Motor neuron (in vitro differentiated cells): ENCODE results near the gene FARS2. TPM values are rescaled to one million over a fixed set of nuclear protein-coding genes. Genes with fewer than 3 reads are reported as not detected.
A peak's percentile ranks its signal among the peaks of the same experiment; 100 is the strongest.

Source experiments
- ATAC-seq, 8 experiments: fragments of 200-7000 bp; cut with Tn5 transposase; replicated peaks in 6 of 8; 2 replicates each; pipeline ENCODE4 v1.8.0; 2021; ENCODE audit warnings: mild to moderate bottlenecking in 8 of 8, moderate library complexity in 8 of 8
- H3K27ac ChIP-seq, 2 donors: fragments of 250-450 bp; sonication (Bioruptor Pico); 2 replicates each; pipeline ENCODE4 v1.9.0; 2021; ENCODE audit warnings: antibody characterized with exemption in 2 of 2, mild to moderate bottlenecking in 2 of 2, moderate library complexity in 1 of 2
- H3K4me1 ChIP-seq, 2 donors: fragments of 250-450 bp; sonication (Bioruptor Pico); replicated peaks in 1 of 2; 2 replicates each; pipeline ENCODE4 v1.6.1; 2021; ENCODE audit warnings: antibody characterized with exemption in 2 of 2, mild to moderate bottlenecking in 2 of 2, moderate library complexity in 1 of 2
- H3K4me3 ChIP-seq, 5 donors: fragments of 250-450 bp; sonication (Bioruptor Pico); 2 replicates each; pipeline ENCODE4 v1.9.0; 2021; ENCODE audit warnings: antibody characterized with exemption in 5 of 5, mild to moderate bottlenecking in 5 of 5, moderate library complexity in 4 of 5
- WGBS, 10 experiments: fragments of 450-650 bp; shearing (Covaris generic); methylation state at CpG; one replicate each; pipeline ENCODE4 v1.0.0; 2022; 5-methylcytosine and 5-hydroxymethylcytosine counted together
- in situ Hi-C, 9 experiments: fragments of 400-800 bp; cut with MboI; loops; one replicate each; pipeline ENCODE4 v1.15.0; 2021; ENCODE audit warnings: low sequenced_read_pairs in 9 of 9, low pct_unique_long_range_greater_than_20kb in 2 of 9; ENCODE audit not compliant: unreplicated experiment in 9 of 9
- total RNA-seq, 8 experiments: library from RNA; unstranded; fragments of 300-600 nt; gene quantifications; 2 replicates each; pipeline versions ENCODE4 v1.2.3 to v1.2.4, GENCODE V29; 2022

Gene FARS2
- total RNA-seq, 8 experiments from 2014 or later = 10.9 to 24.1 (median 15.6) TPM

- WGBS, 10 experiments = 17 to 100% (median 94%) methylated on average over 1 to 3 of the region's 3 CpGs; no CpG with 5 or more reads in 2 of the 10 experiments
- Histone ChIP-seq H3K4me1 (peaks cover 0 to 8% of the 10 kb centered on the region in 2 donors), H3K27ac (no peak overlapping the region), H3K4me3 (no peak overlapping the region)
- in situ Hi-C loops = no loop called here
- ATAC-seq = no peak
Measured at GRCh38 chr6:5565971-5566370, 304.7 kb downstream of the FARS2 start.

- Histone ChIP-seq H3K4me1 (peaks cover 0 to 8% of the 10 kb centered on the region in 2 donors), H3K27ac (no peak overlapping the region), H3K4me3 (no peak overlapping the region)
- 94 to 100% (median 100%) methylated on average over 1 to 4 of the region's 4 CpGs; no CpG with 5 or more reads in 1 of the 10 experiments for WGBS, 10 experiments
- ATAC-seq = no peak
- in situ Hi-C loops = no loop called here
Measured at GRCh38 chr6:5566718-5567117, 305.4 kb downstream of the FARS2 start.

GRCh38 chr6:5567352-5567751 lies 306.0 kb downstream of the FARS2 start:
- WGBS, 10 experiments = 81 to 100% (median 97%) methylated on average over 1 to 3 of the region's 3 CpGs
- in situ Hi-C loops = no loop called here
- Histone ChIP-seq H3K27ac (no peak overlapping the region), H3K4me1 (peaks cover 0 to 8% of the 10 kb centered on the region in 2 donors), H3K4me3 (no peak overlapping the region)
- no peak for ATAC-seq

- ATAC-seq = no peak
- 67 to 100% (median 90%) methylated on average over 1 to 2 of the region's 2 CpGs; no CpG with 5 or more reads in 2 of the 10 experiments for WGBS, 10 experiments
- Histone ChIP-seq H3K4me1 (peaks cover 0 to 7% of the 10 kb centered on the region in 2 donors), H3K4me3 (no peak overlapping the region), H3K27ac (no peak overlapping the region)
- in situ Hi-C loops = no loop called here
Measured at GRCh38 chr6:5567890-5568289, 306.6 kb downstream of the FARS2 start.

- H3K4me3 ChIP-seq = no peak overlapping the region
- no peaks in the 10 kb centered on the region for H3K4me1 ChIP-seq
- no peak overlapping the region for H3K27ac ChIP-seq
- in situ Hi-C loops = no loop called here
- ATAC-seq = no peak
- WGBS, 10 experiments = 85 to 94% (median 94%) methylated on average over 2 of the region's 2 CpGs; no CpG with 5 or more reads in 7 of the 10 experiments
Measured at GRCh38 chr6:5569491-5569890, 308.2 kb downstream of the FARS2 start.

- in situ Hi-C loops = no loop called here
- WGBS, 10 experiments = 53 to 100% (median 88%) methylated on average over 2 to 6 of the region's 6 CpGs
- no peak for ATAC-seq
- Histone ChIP-seq H3K27ac (no peak overlapping the region), H3K4me3 (no peak overlapping the region), H3K4me1 (no peaks in the 10 kb centered on the region)
Measured at GRCh38 chr6:5570641-5571040, 309.3 kb downstream of the FARS2 start.

GRCh38 chr6:5580736-5581581 lies 319.6 kb downstream of the FARS2 start:
- no peak overlapping the region for H3K27ac ChIP-seq
- ATAC-seq = peak in 1 of 8 experiments; percentile 23
- in situ Hi-C loops = no loop called here
- no peaks in the 10 kb centered on the region for H3K4me1 ChIP-seq
- WGBS, 10 experiments = 75 to 100% (median 89%) methylated on average over 1 to 11 of the region's 12 CpGs
- no peak overlapping the region for H3K4me3 ChIP-seq

- no peak overlapping the region for H3K4me3 ChIP-seq
- H3K27ac ChIP-seq = no peak overlapping the region
- peak in 2 of 8 experiments; percentile 28 to 52 for ATAC-seq
- no peaks in the 10 kb centered on the region for H3K4me1 ChIP-seq
- in situ Hi-C loops = no loop called here
Measured at GRCh38 chr6:5582762-5583161, 321.4 kb downstream of the FARS2 start.

- WGBS, 10 experiments = 50 to 100% (median 67%) methylated on average over 1 to 3 of the region's 3 CpGs; no CpG with 5 or more reads in 1 of the 10 experiments
- Histone ChIP-seq H3K4me1 (no peaks in the 10 kb centered on the region), H3K4me3 (no peak overlapping the region), H3K27ac (no peak overlapping the region)
- in situ Hi-C loops = no loop called here
- no peak for ATAC-seq
Measured at GRCh38 chr6:5583528-5583927, 322.2 kb downstream of the FARS2 start.

- in situ Hi-C loops = no loop called here
- Histone ChIP-seq H3K4me1 (no peaks in the 10 kb centered on the region), H3K27ac (no peak overlapping the region), H3K4me3 (no peak overlapping the region)
- 25 to 100% (median 74%) methylated on average over 1 to 4 of the region's 5 CpGs; no CpG with 5 or more reads in 3 of the 10 experiments for WGBS, 10 experiments
- peak in 3 of 8 experiments; percentile 12 to 53 (median 24) for ATAC-seq
Measured at GRCh38 chr6:5584078-5584482, 322.8 kb downstream of the FARS2 start.

- Histone ChIP-seq H3K4me3 (no peak overlapping the region), H3K4me1 (no peaks in the 10 kb centered on the region), H3K27ac (no peak overlapping the region)
- ATAC-seq = no peak
- WGBS, 10 experiments = 86 to 100% (median 94%) methylated on average over 1 to 3 of the region's 3 CpGs; no CpG with 5 or more reads in 2 of the 10 experiments
- in situ Hi-C loops = no loop called here
Measured at GRCh38 chr6:5587648-5588047, 326.3 kb downstream of the FARS2 start.

GRCh38 chr6:5589422-5590141 lies 328.3 kb downstream of the FARS2 start:
- ATAC-seq = peak in 3 of 8 experiments; percentile 95 to 98 (median 97)
- in situ Hi-C loops = no loop called here
- WGBS, 10 experiments = 32 to 98% (median 86%) methylated on average over 2 to 7 of the region's 7 CpGs; no CpG with 5 or more reads in 2 of the 10 experiments

GRCh38 chr6:5590187-5590586 lies 328.9 kb downstream of the FARS2 start:
- Histone ChIP-seq H3K4me3 (no peak overlapping the region), H3K4me1 (no peaks in the 10 kb centered on the region), H3K27ac (no peak overlapping the region)
- peak in 3 of 8 experiments; percentile 52 to 77 (median 55) for ATAC-seq
- in situ Hi-C loops = no loop called here
- 59 to 100% (median 80%) methylated on average over 1 to 2 of the region's 5 CpGs; no CpG with 5 or more reads in 5 of the 10 experiments for WGBS, 10 experiments

More at GRCh38 chr6:5589422-5590141, 328.3 kb downstream of the FARS2 start:
- H3K4me3 ChIP-seq = no peak overlapping the region
- H3K4me1 ChIP-seq = no peaks in the 10 kb centered on the region
- H3K27ac ChIP-seq = no peak overlapping the region
